Muscle layer of duodenum (tissue), 2 donors: ENCODE results near the gene GMPR.

ENCODE experiments used
- H3K27ac ChIP-seq: one replicate; pipeline ENCODE4 v1.7.0; 2013; ENCODE audit warnings: mild to moderate bottlenecking, low read length
- H3K27me3 ChIP-seq: one replicate; pipeline ENCODE4 v1.7.0; 2013; ENCODE audit warnings: low read depth, mild to moderate bottlenecking, control low read depth, low read length
- H3K36me3 ChIP-seq, 2 donors: one replicate each; pipeline ENCODE4 v1.7.0; 2013; ENCODE audit warnings: low read length in 2 of 2, control low read depth in 1 of 2, mild to moderate bottlenecking in 1 of 2; ENCODE audit not compliant: insufficient read depth in 2 of 2, control insufficient read depth in 1 of 2
- H3K4me1 ChIP-seq, 2 donors: one replicate each; pipeline ENCODE4 v1.7.0; 2013; ENCODE audit warnings: low read length in 2 of 2, mild to moderate bottlenecking in 2 of 2, control low read depth in 1 of 2, moderate library complexity in 1 of 2; ENCODE audit not compliant: insufficient read depth in 2 of 2, control insufficient read depth in 1 of 2
- H3K4me3 ChIP-seq, 2 donors: one replicate each; pipeline ENCODE4 v1.7.0; 2013; ENCODE audit warnings: low read length in 2 of 2, low read depth in 1 of 2, mild to moderate bottlenecking in 1 of 2
- H3K9me3 ChIP-seq, 2 donors: one replicate each; pipeline ENCODE4 v1.7.0; 2013; ENCODE audit warnings: low read length in 2 of 2, control low read depth in 1 of 2, mild to moderate bottlenecking in 1 of 2; ENCODE audit not compliant: control insufficient read depth in 1 of 2
- donor health status: healthy.

GMPR gene

DNA sequence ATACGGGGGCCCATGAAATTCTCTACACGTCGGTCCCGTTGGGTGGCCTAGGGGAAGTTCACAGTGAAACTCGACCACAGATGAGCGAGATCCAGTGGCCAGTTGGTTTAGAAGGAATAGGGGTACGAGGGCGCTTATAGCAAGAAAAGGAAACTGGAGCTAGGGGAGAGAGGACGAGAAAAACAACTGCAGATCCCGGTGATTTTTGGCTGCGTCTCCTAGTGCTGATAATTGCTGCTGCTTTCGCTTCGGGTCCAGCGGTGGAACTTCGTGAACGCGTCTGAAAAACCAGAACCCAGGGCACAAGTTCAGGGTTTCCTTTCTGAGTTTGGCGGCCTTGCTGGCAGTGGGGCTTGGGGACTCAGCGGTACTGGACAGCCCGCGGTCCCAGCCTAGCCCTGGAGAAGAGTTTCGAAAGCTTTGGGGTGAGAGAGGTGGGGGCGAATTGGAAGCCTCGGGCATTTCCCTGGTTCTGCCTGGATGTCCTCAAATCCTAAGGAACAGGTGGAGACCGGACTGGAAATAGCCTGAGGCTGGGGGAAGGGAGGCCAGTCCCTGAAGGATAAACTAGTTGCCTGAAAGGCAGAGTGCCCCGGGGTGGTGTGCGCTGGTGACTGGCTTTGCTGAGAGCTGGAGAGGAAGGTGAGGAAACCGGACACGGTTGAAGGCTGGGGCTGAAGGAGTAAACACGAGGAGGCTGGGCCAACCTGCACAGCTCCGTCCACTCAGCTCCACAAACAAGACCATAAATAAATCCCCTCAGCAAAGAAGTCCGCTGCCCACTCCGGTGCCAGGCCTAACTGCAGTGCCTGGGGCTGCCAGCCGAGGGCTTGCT is 793 bp downstream of the GMPR start:
- H3K4me3 ChIP-seq: peak overlapping the region; percentile 84 to 89
- H3K4me1 ChIP-seq: peaks cover 12 to 29% of the 10 kb centered on the region in 2 donors

DNA sequence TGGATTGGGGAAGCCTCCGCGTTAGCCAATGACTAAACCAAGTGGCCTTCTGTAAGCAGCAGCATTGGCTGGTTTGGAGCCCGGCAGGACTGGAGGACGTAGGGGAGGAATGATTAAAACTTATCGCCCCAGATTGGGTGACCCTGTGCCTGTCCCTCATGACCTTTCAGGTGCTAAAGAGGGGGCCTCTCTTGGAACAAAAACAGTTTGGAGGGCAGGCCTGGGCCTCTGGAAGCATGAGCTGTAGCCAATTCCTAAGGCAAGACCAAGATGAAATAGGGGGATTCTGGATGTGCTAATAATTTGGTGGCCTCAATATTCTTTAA is 1.4 kb downstream of the GMPR start:
- H3K9me3 ChIP-seq: no peaks in the 10 kb centered on the region
- H3K4me1 ChIP-seq: peaks cover 12 to 32% of the 10 kb centered on the region in 2 donors
- peak overlapping the region; percentile 84 to 89 for H3K4me3 ChIP-seq
- H3K27me3 ChIP-seq: no peaks in the 10 kb centered on the region
- no peaks in the 10 kb centered on the region for H3K36me3 ChIP-seq
- H3K27ac ChIP-seq: peak overlapping the region; percentile 77

More for the DNA sequence above, 793 bp downstream of the GMPR start:
- Histone ChIP-seq H3K36me3 (no peaks in the 10 kb centered on the region), H3K27ac (peak overlapping the region; percentile 77), H3K27me3 (no peaks in the 10 kb centered on the region), H3K9me3 (no peaks in the 10 kb centered on the region)

- H3K4me1 ChIP-seq: peaks cover 12 to 32% of the 10 kb centered on the region in 2 donors
- H3K4me3 ChIP-seq: no peak overlapping the region
Measured at GRCh38 chr6:16240589-16241320, 2.4 kb downstream of the GMPR start.

GRCh38 chr6:16241321-16241689 is 2.9 kb downstream of the GMPR start:
- Histone ChIP-seq H3K4me3 (no peak overlapping the region), H3K36me3 (no peaks in the 10 kb centered on the region), H3K27me3 (no peaks in the 10 kb centered on the region), H3K4me1 (peaks cover 8 to 32% of the 10 kb centered on the region in 2 donors), H3K27ac (no peak overlapping the region), H3K9me3 (no peaks in the 10 kb centered on the region)

More at GRCh38 chr6:16240589-16241320, 2.4 kb downstream of the GMPR start:
- H3K27ac ChIP-seq: no peak overlapping the region
- no peaks in the 10 kb centered on the region for H3K36me3 ChIP-seq
- no peaks in the 10 kb centered on the region for H3K27me3 ChIP-seq
- H3K9me3 ChIP-seq: no peaks in the 10 kb centered on the region

GRCh38 chr6:16243055-16243454 is 4.7 kb downstream of the GMPR start:
- Histone ChIP-seq H3K4me1 (peaks cover 0 to 21% of the 10 kb centered on the region in 2 donors), H3K36me3 (no peaks in the 10 kb centered on the region), H3K27ac (no peak overlapping the region), H3K27me3 (no peaks in the 10 kb centered on the region), H3K9me3 (no peaks in the 10 kb centered on the region), H3K4me3 (no peak overlapping the region)

DNA sequence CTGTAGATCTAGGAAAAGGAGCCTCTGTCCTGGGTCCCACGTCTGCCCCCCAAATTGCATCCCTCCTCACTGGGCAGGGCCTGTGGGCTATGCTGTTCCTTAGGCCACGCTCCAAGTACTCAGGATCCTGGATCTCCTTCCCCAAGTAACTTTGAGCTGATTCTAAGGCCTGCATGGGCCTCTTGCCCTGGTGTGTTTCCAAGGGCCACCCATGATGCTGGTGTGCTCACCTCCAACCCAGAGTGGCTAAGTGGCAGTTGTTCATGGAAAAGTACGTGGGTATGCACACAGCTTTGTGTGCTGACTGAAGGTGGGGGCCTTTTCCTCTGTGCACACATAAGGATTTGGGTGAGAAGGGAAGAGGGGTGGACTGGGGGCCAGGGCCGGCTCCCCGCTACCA is 5.3 kb downstream of the GMPR start:
- Histone ChIP-seq H3K27ac (no peak overlapping the region), H3K9me3 (no peaks in the 10 kb centered on the region), H3K4me3 (no peak overlapping the region), H3K36me3 (no peaks in the 10 kb centered on the region), H3K27me3 (no peaks in the 10 kb centered on the region), H3K4me1 (peaks cover 0 to 21% of the 10 kb centered on the region in 2 donors)

GRCh38 chr6:16244446-16244845 is 6.1 kb downstream of the GMPR start:
- Histone ChIP-seq H3K27me3 (no peaks in the 10 kb centered on the region), H3K9me3 (no peaks in the 10 kb centered on the region), H3K4me3 (no peak overlapping the region), H3K27ac (no peak overlapping the region), H3K36me3 (no peaks in the 10 kb centered on the region), H3K4me1 (peaks cover 0 to 18% of the 10 kb centered on the region in 2 donors)

- Histone ChIP-seq H3K27me3 (no peaks in the 10 kb centered on the region), H3K4me3 (no peak overlapping the region), H3K9me3 (no peaks in the 10 kb centered on the region), H3K27ac (no peak overlapping the region), H3K36me3 (peaks cover 0 to under 1% of the 10 kb centered on the region in 2 donors), H3K4me1 (peaks cover 0 to 18% of the 10 kb centered on the region in 2 donors)
Measured at GRCh38 chr6:16244869-16245451, 6.6 kb downstream of the GMPR start.

GRCh38 chr6:16248271-16248853 is 10.0 kb downstream of the GMPR start:
- Histone ChIP-seq H3K4me3 (no peak overlapping the region), H3K4me1 (peaks cover 0 to 9% of the 10 kb centered on the region in 2 donors), H3K9me3 (no peaks in the 10 kb centered on the region), H3K36me3 (peaks cover 3 to 4% of the 10 kb centered on the region in 2 donors), H3K27me3 (no peaks in the 10 kb centered on the region), H3K27ac (no peak overlapping the region)

- Histone ChIP-seq H3K27me3 (no peaks in the 10 kb centered on the region), H3K36me3 (peaks cover 4 to 6% of the 10 kb centered on the region in 2 donors), H3K4me1 (no peaks in the 10 kb centered on the region), H3K27ac (no peak overlapping the region), H3K9me3 (no peaks in the 10 kb centered on the region), H3K4me3 (no peak overlapping the region)
Measured at GRCh38 chr6:16249971-16250370, 11.6 kb downstream of the GMPR start.

DNA sequence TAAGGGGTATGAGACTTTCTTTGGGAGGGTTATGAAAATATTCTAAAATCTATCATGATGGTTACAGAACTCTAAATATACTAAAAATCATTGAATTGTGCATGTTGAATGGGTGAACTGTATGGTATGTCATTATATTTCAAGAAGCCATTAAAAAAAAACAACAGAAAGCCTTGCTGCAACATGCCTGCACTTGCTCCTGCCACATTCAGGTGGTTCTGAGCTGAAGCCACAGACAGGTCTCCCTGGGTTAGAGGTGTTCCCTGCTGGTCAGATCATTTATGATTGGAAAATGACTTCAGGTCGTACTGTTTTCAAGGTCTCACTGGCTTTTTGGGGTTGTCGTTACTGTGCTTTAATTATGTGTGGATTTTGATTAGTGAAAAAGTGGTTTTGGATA is 13.3 kb downstream of the GMPR start:
- H3K27ac ChIP-seq: no peak overlapping the region
- H3K4me3 ChIP-seq: no peak overlapping the region
- H3K36me3 ChIP-seq: peaks cover 4 to 7% of the 10 kb centered on the region in 2 donors
- no peaks in the 10 kb centered on the region for H3K9me3 ChIP-seq
- no peaks in the 10 kb centered on the region for H3K27me3 ChIP-seq
- H3K4me1 ChIP-seq: no peaks in the 10 kb centered on the region
